Erythroblast (primary cell): ENCODE measurements around the gene MRPL54.

Source experiments
- GATA1 ChIP-seq: IDR thresholded peaks from 2 replicates; pipeline ENCODE4 v1.6.1; 2011; ENCODE audit warnings: low read depth, mild to moderate bottlenecking, control low read depth, low read length, moderate library complexity
- POLR2A ChIP-seq: IDR thresholded peaks from 2 replicates; pipeline ENCODE4 v1.6.1; 2011; ENCODE audit warnings: mild to moderate bottlenecking, low read length

- TF ChIP-seq POLR2A: no peak
- TF ChIP-seq GATA1: no peak
These were observed 40.5 kb upstream of the MRPL54 start for GRCh38 chr19:3721887-3722442.
